H1 (cell line): ENCODE measurements around the gene RPUSD4. TPM values are rescaled to one million over a fixed set of nuclear protein-coding genes. Genes with fewer than 3 reads are reported as not detected.

ENCODE experiments used
- BRCA1 ChIP-seq: IDR thresholded peaks from 2 replicates; pipeline ENCODE4 v1.6.1; 2012; ENCODE audit warnings: low read depth, low read length, improper control_type of control experiment
- GABPA ChIP-seq: IDR thresholded peaks from 2 replicates; pipeline ENCODE4 v1.6.1; 2011; ENCODE audit warnings: mild to moderate bottlenecking, low read length, moderate library complexity, borderline replicate concordance; ENCODE audit not compliant: insufficient read depth
- KDM1A ChIP-seq: fragments of 200-600, 300-600 bp; sonication (generic); IDR thresholded peaks from 2 replicates; pipeline ENCODE4 v1.7.1; 2016; ENCODE audit warnings: mild to moderate bottlenecking, low read length, borderline replicate concordance
- POU5F1 ChIP-seq: IDR thresholded peaks from 2 replicates; pipeline ENCODE4 v1.6.1; 2011; ENCODE audit warnings: low read depth, mild to moderate bottlenecking, low read length, moderate library complexity
- RBBP5 ChIP-seq: IDR thresholded peaks from 2 replicates; pipeline ENCODE4 v1.7.1; 2012; ENCODE audit warnings: low read depth, mild to moderate bottlenecking, inconsistent platforms, low read length, moderate library complexity, borderline replicate concordance
- YY1 ChIP-seq: IDR thresholded peaks from 2 replicates; pipeline ENCODE4 v1.6.1; 2011; ENCODE audit warnings: low read depth, mild to moderate bottlenecking, low read length
- polyA plus RNA-seq, 7 experiments: library from polyadenylated mRNA; depleted of rRNA in 3 of 7; stranded (reverse) in 5 of 7; unstranded in 2 of 7; fragments of >200 nt in 5 of 7; fragments of 200-250 nt in 2 of 7; gene quantifications; 1 replicate in 5 of 7; 2 replicates in 1 of 7; 4 replicates in 1 of 7; pipeline versions ENCODE4 v1.2.1 to v1.2.3, GENCODE V29; 2011 to 2013; ENCODE audit warnings: missing spikeins in 2 of 7, mixed read lengths in 2 of 7
- total RNA-seq: library from RNA; stranded (reverse); fragmentation: NEBNext Ultra II Directional; extraction: Animal tissue kit (Norgen Biotek cat#: 25700); gene quantifications from 2 replicates; pipeline ENCODE4 v1.2.1, GENCODE V29; 2021

Gene RPUSD4
- total and polyA plus RNA-seq, 2 of the 8 experiments (the other 6 are each of a cell fraction or from before 2014, with no cell fraction given): 36.1 to 50.7 TPM

GRCh38 chr11:126165311-126165720 lies 46.1 kb downstream of the RPUSD4 start (continued):
- TF ChIP-seq RBBP5: no peak
- no peak for TF ChIP-seq GABPA
- no peak for TF ChIP-seq POU5F1
- no peak for TF ChIP-seq YY1
- TF ChIP-seq BRCA1: no peak
- no peak for TF ChIP-seq KDM1A
